ENCODE measurements around the gene NTF3.

The NTF3 gene

GRCh38 chr12:5505116-5505515, 73.2 kb downstream of the NTF3 start:
- H3K4me3 ChIP-seq (ENCODE audit: low read depth, low read length) = no peak overlapping the region
- TF ChIP-seq, protein P1, sequence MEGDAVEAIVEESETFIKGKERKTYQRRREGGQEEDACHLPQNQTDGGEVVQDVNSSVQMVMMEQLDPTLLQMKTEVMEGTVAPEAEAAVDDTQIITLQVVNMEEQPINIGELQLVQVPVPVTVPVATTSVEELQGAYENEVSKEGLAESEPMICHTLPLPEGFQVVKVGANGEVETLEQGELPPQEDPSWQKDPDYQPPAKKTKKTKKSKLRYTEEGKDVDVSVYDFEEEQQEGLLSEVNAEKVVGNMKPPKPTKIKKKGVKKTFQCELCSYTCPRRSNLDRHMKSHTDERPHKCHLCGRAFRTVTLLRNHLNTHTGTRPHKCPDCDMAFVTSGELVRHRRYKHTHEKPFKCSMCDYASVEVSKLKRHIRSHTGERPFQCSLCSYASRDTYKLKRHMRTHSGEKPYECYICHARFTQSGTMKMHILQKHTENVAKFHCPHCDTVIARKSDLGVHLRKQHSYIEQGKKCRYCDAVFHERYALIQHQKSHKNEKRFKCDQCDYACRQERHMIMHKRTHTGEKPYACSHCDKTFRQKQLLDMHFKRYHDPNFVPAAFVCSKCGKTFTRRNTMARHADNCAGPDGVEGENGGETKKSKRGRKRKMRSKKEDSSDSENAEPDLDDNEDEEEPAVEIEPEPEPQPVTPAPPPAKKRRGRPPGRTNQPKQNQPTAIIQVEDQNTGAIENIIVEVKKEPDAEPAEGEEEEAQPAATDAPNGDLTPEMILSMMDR (conservative IDR thresholded peaks at IDR 0.05; ENCODE audit: low read depth, low read length) = no peak
- DNase-seq (ENCODE audit: low read depth) = no peak

DNA sequence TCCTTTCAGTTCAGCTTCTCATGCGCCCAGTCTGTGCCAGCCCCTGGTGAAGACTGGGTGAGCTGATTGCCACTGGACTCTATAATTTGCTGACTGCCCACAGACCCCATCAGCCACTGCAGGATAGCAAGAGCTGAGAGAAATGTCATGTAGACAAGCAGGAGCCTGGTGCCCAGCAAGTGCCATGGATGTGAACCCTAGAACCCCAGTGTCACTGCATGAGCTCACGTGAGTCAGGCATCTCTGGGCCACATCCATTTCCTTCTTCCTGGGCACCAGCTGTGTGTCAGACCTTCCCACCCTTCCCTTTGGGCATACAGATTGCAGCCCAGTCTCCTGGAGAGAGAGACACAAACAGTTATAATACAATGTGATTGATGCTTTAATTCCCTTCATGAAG, 73.8 kb downstream of the NTF3 start:
- TF ChIP-seq, protein P1 (conservative IDR thresholded peaks at IDR 0.05; ENCODE audit: low read depth, low read length) = no peak
- DNase-seq (ENCODE audit: low read depth) = no peak
- no peak overlapping the region for H3K4me3 ChIP-seq (ENCODE audit: low read depth, low read length)

GRCh38 chr12:5506295-5506694, 74.4 kb downstream of the NTF3 start:
- no peak for DNase-seq (ENCODE audit: low read depth)
- TF ChIP-seq, protein P1 (conservative IDR thresholded peaks at IDR 0.05; ENCODE audit: low read depth, low read length) = no peak
- H3K4me3 ChIP-seq (ENCODE audit: low read depth, low read length) = no peak overlapping the region

GRCh38 chr12:5506821-5507231, 74.9 kb downstream of the NTF3 start:
- DNase-seq (ENCODE audit: low read depth) = no peak
- no peak overlapping the region for H3K4me3 ChIP-seq (ENCODE audit: low read depth, low read length)
- TF ChIP-seq, protein P1 (conservative IDR thresholded peaks at IDR 0.05; ENCODE audit: low read depth, low read length) = no peak

GRCh38 chr12:5507401-5507935, 75.6 kb downstream of the NTF3 start:
- no peak for DNase-seq (ENCODE audit: low read depth)
- no peak overlapping the region for H3K4me3 ChIP-seq (ENCODE audit: low read depth, low read length)
- TF ChIP-seq, protein P1 (conservative IDR thresholded peaks at IDR 0.05; ENCODE audit: low read depth, low read length) = no peak

GRCh38 chr12:5507944-5508343, 76.0 kb downstream of the NTF3 start:
- no peak for DNase-seq (ENCODE audit: low read depth)
- TF ChIP-seq, protein P1 (conservative IDR thresholded peaks at IDR 0.05; ENCODE audit: low read depth, low read length) = no peak
- no peak overlapping the region for H3K4me3 ChIP-seq (ENCODE audit: low read depth, low read length)

- TF ChIP-seq, protein P1 (conservative IDR thresholded peaks at IDR 0.05; ENCODE audit: low read depth, low read length) = no peak
- no peak for DNase-seq (ENCODE audit: low read depth)
- H3K4me3 ChIP-seq (ENCODE audit: low read depth, low read length) = no peak overlapping the region
These were observed 77.2 kb downstream of the NTF3 start for GRCh38 chr12:5509102-5509501.
